Glomerular endothelial cell (primary cell): ENCODE results near the gene EPC2. TPM values are rescaled to one million over a fixed set of nuclear protein-coding genes. Genes with fewer than 3 reads are reported as not detected.

Source experiments
- DNase-seq: peaks from one replicate; pipeline ENCODE4 v3.0.0-alpha.2; 2011; ENCODE audit warnings: low read depth, low spot score; ENCODE audit errors: extremely low read depth
- total RNA-seq: library from RNA; depleted of rRNA; stranded (reverse); fragments of >200 nt; gene quantifications from 2 replicates; pipeline ENCODE4 v1.2.3, GENCODE V29; 2015

Gene EPC2
- 9.4 and 16.0 TPM in 2 replicates for total RNA-seq

GRCh38 chr2:148643998-148644882, at the start of gene EPC2:
Gene EPC2, plus strand, starts transcription at chr2:148644751. Its CDS starts 267 bp downstream, at chr2:148645018.
- DNase-seq: no peak

GRCh38 chr2:148596018-148596417, 48.5 kb upstream of the EPC2 start:
- no peak for DNase-seq

GRCh38 chr2:148599109-148599991, 45.2 kb upstream of the EPC2 start:
- DNase-seq: no peak

- no peak for DNase-seq
Measured at GRCh38 chr2:148602885-148603561, 41.5 kb upstream of the EPC2 start.

- DNase-seq: no peak
Measured at GRCh38 chr2:148603562-148603920, 41.0 kb upstream of the EPC2 start.

- DNase-seq: no peak
Measured at GRCh38 chr2:148604927-148605326, 39.6 kb upstream of the EPC2 start.

GRCh38 chr2:148607566-148607965, 37.0 kb upstream of the EPC2 start:
- DNase-seq: no peak

GRCh38 chr2:148613231-148614013, 31.1 kb upstream of the EPC2 start:
- no peak for DNase-seq

GRCh38 chr2:148614014-148614321, 30.6 kb upstream of the EPC2 start:
- no peak for DNase-seq

- DNase-seq: no peak
Measured at GRCh38 chr2:148614322-148615049, 30.1 kb upstream of the EPC2 start.

GRCh38 chr2:148615381-148615841, 29.1 kb upstream of the EPC2 start:
- no peak for DNase-seq

GRCh38 chr2:148616662-148617061, 27.9 kb upstream of the EPC2 start:
- DNase-seq: no peak

- no peak for DNase-seq
Measured at GRCh38 chr2:148617219-148617618, 27.3 kb upstream of the EPC2 start.

- no peak for DNase-seq
Measured at GRCh38 chr2:148619560-148620195, 24.9 kb upstream of the EPC2 start.

- no peak for DNase-seq
Measured at GRCh38 chr2:148622366-148622765, 22.2 kb upstream of the EPC2 start.

- DNase-seq: no peak
Measured at GRCh38 chr2:148623086-148623485, 21.5 kb upstream of the EPC2 start.

GRCh38 chr2:148627224-148627623, 17.3 kb upstream of the EPC2 start:
- no peak for DNase-seq

GRCh38 chr2:148634749-148635148, 9.8 kb upstream of the EPC2 start:
- no peak for DNase-seq

GRCh38 chr2:148638543-148638942, 6.0 kb upstream of the EPC2 start:
- no peak for DNase-seq
